GM21526 (cell line): ENCODE results near the gene MIA2.

Experiments used
- ATAC-seq: cut with Tn5 transposase; IDR thresholded peaks from one replicate; pipeline ENCODE4 v1.9.1; 2021; ENCODE audit warnings: moderate library complexity; ENCODE audit not compliant: unreplicated experiment, low FRiP score

MIA2 gene

DNA sequence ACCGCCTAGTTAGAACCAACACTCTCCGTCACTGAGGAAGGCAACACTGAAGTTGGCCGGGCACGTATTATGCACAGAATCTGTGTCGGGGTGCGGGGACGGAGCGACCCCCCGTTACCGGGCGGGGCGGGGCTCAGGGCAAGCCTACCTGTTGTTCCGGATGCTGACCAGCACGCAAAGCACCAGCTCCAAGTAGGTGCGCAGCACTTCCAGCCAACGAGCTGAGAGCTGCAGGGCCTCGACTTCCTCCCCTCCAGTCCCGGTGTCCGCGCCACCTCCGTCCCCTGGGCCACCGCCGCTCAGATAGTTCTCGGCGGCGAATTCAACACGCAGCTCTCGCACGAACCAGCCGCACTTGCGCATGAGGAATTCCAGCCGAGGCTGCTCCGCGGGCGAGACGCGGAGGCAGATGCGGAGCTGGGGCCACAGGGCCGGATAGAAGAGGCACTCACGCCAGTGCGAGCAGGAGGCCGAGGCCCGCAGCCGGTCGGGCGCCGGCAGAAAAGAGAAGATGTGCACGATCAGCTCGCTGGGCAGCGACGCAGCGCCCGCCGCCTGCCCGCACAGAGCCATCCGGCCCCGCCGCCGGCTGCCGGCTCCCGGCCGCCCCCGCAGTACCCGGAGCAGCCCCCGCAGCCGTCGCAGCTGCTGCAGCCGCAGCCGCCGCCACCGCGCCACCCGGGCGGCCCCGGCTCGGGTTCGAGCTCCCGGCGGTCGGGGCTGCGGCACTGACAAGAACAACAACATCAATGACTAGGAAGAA, 197.9 kb downstream of the MIA2 start:
- ATAC-seq: peak; percentile 20

DNA sequence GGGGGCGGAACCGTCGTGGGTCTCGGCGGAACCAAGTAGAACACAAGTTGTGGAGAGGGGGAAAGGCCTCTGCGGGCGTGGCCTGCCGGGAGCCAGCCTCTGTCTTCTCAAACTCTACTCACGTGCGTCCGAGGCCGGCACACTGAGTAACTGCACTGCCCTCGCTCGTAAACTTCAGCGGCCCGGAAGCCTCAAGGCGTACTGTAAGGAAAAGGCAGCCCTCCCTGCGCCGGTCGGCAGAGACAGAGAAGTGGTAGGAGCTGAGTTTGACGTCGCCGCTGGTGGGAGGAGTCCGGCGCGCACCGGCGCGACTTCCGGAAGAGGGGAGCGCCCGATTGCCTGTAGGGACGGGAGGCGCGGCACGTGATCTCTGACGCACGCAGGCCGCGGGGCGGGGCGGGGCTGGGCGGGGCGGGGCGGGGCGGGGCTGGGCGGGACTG, 198.5 kb downstream of the MIA2 start, which contains the start of gene FBXO33:
Gene FBXO33, minus strand, starts transcription at position 255 of the 440 bp plus-strand sequence. CDS start 271 bp downstream, outside the sequence.
- ATAC-seq: peak; percentile 81

DNA sequence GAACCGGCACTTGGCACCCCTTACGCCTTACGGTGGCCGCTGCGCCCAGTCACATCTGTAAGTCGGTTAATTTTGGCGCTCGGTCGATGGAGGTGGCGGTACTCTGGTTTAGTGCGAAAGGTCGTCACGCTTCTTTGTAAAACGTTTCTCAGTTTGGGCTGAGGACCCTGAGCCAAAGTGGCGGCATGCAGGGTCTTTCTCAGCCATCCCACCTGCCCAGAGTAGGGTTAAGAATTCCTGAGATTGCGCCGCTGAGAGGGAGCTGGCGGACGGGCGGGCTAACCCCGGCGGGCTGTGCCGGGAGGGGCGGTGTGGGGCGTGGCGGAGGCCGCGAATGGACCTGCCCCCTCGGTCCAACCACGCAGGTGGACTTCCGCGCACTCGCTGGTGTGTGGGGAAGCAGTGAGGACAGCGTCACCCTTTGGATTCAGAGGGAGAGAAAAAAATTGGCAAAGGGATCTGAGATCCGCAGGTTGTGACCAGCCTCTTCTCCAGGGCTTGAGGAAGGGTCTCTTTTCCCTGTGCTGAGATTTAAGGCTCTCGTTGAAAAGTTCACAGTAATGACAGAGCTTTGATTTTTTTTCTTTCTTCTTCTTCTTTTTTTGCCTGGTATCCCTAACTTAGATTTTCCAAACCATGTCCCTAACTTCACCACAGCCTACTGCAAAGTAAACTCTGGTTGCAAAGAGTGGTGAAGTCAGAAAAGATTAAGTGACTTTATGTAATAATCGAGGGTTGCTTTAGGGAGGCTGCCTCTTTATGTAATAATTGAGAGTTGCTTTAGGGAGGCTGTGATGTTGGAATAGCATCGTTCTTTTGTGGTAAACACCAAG, 199.1 kb downstream of the MIA2 start:
- ATAC-seq: peak; percentile 61

DNA sequence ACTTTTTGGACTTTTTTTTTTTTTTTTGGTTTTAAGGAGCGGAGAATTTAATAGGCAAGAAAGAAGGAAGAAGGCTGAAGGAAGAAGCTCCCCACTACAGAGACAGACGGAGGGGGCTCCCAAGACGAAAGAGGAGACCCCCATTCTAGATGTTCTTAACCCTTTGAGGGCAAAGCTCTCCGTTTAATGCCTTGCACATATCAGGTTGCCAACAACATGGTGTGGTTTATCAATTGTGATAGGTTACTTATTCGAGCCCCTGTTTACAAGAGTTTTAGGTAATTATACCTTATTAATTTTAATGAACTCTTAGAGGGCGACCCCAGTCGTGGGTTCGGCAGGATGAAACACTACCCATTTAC, 199.7 kb downstream of the MIA2 start:
- no peak for ATAC-seq

DNA sequence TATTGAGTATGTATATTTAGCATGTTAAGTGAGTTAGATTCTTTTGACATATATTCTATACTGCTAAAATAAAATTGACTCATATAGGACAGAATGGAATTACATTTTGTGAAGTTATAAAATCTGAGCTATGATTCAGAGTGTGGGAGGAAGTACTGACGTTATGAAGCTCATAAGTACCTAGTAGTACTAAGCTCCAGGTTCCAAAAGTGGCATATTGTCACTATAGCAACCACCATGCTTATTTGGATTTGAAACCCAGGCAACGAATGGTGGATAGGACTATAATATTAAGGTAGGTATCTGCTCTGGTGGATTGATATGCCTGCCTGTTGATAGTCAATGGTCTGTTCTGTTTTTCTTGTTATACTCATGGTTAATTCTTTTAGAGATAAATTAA, 200.7 kb downstream of the MIA2 start:
- no peak for ATAC-seq

DNA sequence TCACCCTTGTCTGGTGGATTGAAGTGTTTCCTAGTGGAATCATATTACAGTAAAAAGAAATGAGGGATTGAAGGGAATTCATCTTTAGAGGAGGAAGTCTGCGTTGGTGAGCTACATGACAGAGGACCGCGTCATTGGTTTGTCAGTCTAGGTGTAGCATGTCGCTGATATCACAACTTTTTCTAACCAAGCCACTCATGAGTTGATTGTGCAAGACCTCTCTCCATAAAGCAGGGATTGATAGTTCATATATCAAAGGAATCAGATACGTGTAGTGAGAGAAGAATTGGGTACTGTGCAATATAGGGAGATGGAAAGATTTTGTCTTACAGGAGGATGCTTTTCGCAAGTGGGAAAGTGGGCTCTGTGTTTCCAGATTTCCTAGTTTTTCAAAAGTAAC, 201.5 kb downstream of the MIA2 start:
- ATAC-seq: no peak
